ENCODE data around the gene CST9. TPM values are rescaled to one million over a fixed set of nuclear protein-coding genes. Genes with fewer than 3 reads are reported as not detected.

The CST9 gene
- total and polyA plus RNA-seq, 8 donors = not detected

- H3K9me3 ChIP-seq = no peaks in the 10 kb centered on the region
- peaks cover 4 to 30% of the 10 kb centered on the region in 2 donors for H3K4me1 ChIP-seq
- no peaks in the 10 kb centered on the region for H3K27me3 ChIP-seq
- H3K27ac ChIP-seq = no peak overlapping the region
- TF ChIP-seq CTCF (IDR thresholded peaks at IDR 0.05) = no peak
- no peak for DNase-seq
- H3K36me3 ChIP-seq = no peaks in the 10 kb centered on the region
- peak; percentile 54 for ATAC-seq
- intact Hi-C loops (cut with DNase I) = no loop called here
- H3K4me3 ChIP-seq = no peak overlapping the region
Measured at GRCh38 chr20:23646106-23646873, 40.6 kb upstream of the CST9 start.

DNA sequence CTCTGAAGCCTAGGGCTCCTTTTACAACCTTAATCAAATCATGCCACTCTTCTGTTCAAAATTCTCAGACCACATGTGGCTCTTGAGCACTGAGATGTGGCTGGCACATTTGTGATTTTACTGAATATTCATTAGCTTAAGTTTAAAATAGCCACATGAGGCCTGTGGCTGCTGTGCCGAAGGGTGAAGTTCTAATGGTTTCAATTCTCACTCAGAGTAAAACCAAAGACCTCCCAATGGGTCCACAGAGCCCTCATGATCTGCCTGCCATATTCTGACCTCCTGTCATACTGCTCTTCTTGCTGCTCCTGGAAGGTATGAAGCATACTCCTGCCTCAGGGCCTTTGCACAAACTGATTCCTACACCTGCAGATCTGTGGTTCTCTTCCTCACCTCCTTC, 39.9 kb upstream of the CST9 start:
- H3K27me3 ChIP-seq = no peaks in the 10 kb centered on the region
- DNase-seq (no peak), ATAC-seq (no peak)
- intact Hi-C loops (cut with DNase I) = no loop called here
- H3K4me3 ChIP-seq = no peak overlapping the region
- no peaks in the 10 kb centered on the region for H3K9me3 ChIP-seq
- H3K27ac ChIP-seq = no peak overlapping the region
- peaks cover 4 to 30% of the 10 kb centered on the region in 2 donors for H3K4me1 ChIP-seq
- TF ChIP-seq CTCF (IDR thresholded peaks at IDR 0.05) = no peak
- H3K36me3 ChIP-seq = no peaks in the 10 kb centered on the region

DNA sequence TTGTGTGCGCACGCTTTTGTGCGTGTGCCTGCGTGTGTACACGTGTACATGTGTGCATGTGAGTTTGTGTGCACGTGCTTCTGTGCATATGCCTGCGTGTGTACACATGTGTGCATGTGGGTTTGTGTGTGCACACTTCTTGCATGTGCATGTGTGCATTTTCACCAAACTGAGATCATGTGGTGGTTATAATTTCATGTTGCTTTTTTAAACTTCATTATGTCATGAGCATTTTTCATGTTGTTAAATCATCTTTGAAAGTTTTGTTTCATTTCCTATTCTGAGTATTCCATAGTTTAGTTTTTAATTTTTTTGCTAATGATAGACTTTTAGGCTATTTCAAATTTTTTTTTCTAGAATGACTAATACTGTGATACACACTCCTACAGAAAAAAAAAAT, 38.4 kb upstream of the CST9 start:
- Histone ChIP-seq H3K4me1 (peaks cover 4 to 30% of the 10 kb centered on the region in 2 donors), H3K27ac (no peak overlapping the region), H3K36me3 (no peaks in the 10 kb centered on the region), H3K4me3 (no peak overlapping the region), H3K9me3 (no peaks in the 10 kb centered on the region), H3K27me3 (no peaks in the 10 kb centered on the region)
- ATAC-seq = no peak
- intact Hi-C loops (cut with DNase I) = no loop called here
- no peak for TF ChIP-seq CTCF (IDR thresholded peaks at IDR 0.05)
- DNase-seq = no peak

DNA sequence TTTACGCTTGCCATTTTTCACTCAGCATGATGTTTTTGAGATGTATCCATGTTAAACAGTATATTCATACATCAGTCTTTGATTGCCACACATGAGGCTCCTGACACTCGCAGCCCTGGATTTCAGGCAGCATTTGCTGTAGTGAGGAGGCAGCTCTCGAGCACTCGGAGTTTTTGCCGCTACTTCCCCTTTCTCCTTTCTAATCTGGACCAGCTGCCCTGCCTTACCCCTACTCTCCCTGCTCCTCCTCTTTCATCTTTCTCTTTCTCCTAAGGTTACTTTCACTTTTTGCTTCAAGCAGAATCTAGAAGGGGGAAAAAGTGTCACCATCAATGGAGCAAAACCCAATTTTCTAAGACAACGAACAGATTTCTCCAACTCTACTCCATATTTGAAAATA, 37.9 kb upstream of the CST9 start:
- no peak for ATAC-seq

More for the DNA sequence above, 37.9 kb upstream of the CST9 start:
- H3K36me3 ChIP-seq = no peaks in the 10 kb centered on the region
- no peak overlapping the region for H3K27ac ChIP-seq
- intact Hi-C loops (cut with DNase I) = no loop called here
- H3K4me3 ChIP-seq = no peak overlapping the region
- H3K27me3 ChIP-seq = no peaks in the 10 kb centered on the region
- DNase-seq = no peak
- H3K9me3 ChIP-seq = no peaks in the 10 kb centered on the region
- H3K4me1 ChIP-seq = peaks cover 4 to 30% of the 10 kb centered on the region in 2 donors
- TF ChIP-seq CTCF (IDR thresholded peaks at IDR 0.05) = no peak

Measured in left lung (tissue), 10 donors.